Stimulated activated CD8-positive, alpha-beta memory T cell treated with anti-CD3 and anti-CD28 coated beads, Interleukin-15, amount 100 ng/mL, for 4 hours (primary cell): ENCODE data around the gene ZNF407.
A peak's percentile ranks its signal among the peaks of the same experiment; 100 is the strongest.
"Not testable (repeated sequence)": the region's sequence is repeated elsewhere in the genome, so short reads cannot be mapped to it uniquely, and the experiment has no call there.

ENCODE experiments used
- DNase-seq, 2 donors: peaks; one replicate each; pipeline ENCODE4 v3.0.0-alpha.2; 2020; ENCODE audit warnings: low read depth in 2 of 2

ZNF407 gene

GRCh38 chr18:74597662-74598349 lies at the start of gene ZNF407:
Gene ZNF407 (plus strand): TSS chr18:74597870. CDS start chr18:74631020, 33,150 bp downstream.
- peak; percentile 75 to 76 for DNase-seq

GRCh38 chr18:74549591-74550104 lies 48.0 kb upstream of the ZNF407 start:
- DNase-seq = no peak

GRCh38 chr18:74550886-74551285 lies 46.8 kb upstream of the ZNF407 start:
- DNase-seq = no peak

- no peak for DNase-seq
Observed at GRCh38 chr18:74551452-74551851, 46.2 kb upstream of the ZNF407 start.

- DNase-seq = peak; percentile 16 to 50
Observed at GRCh38 chr18:74551936-74552555, 45.6 kb upstream of the ZNF407 start.

- no peak for DNase-seq
Observed at GRCh38 chr18:74556126-74556525, 41.5 kb upstream of the ZNF407 start.

- no peak for DNase-seq
Observed at GRCh38 chr18:74558096-74558495, 39.6 kb upstream of the ZNF407 start.

GRCh38 chr18:74562131-74562730 lies 35.4 kb upstream of the ZNF407 start:
- no peak for DNase-seq

GRCh38 chr18:74562775-74563174 lies 34.9 kb upstream of the ZNF407 start:
- DNase-seq = no peak

GRCh38 chr18:74563999-74564398 lies 33.7 kb upstream of the ZNF407 start:
- DNase-seq = no peak

- not testable (repeated sequence) for DNase-seq
Observed at GRCh38 chr18:74565164-74565563, 32.5 kb upstream of the ZNF407 start.

- not testable (repeated sequence) for DNase-seq
Observed at GRCh38 chr18:74565993-74566392, 31.7 kb upstream of the ZNF407 start.

- no peak for DNase-seq
Observed at GRCh38 chr18:74567822-74568221, 29.8 kb upstream of the ZNF407 start.

GRCh38 chr18:74569401-74569800 lies 28.3 kb upstream of the ZNF407 start:
- DNase-seq = no peak

- DNase-seq = no peak
Observed at GRCh38 chr18:74570266-74570665, 27.4 kb upstream of the ZNF407 start.

GRCh38 chr18:74571895-74572680 lies 25.6 kb upstream of the ZNF407 start:
- DNase-seq = no peak

GRCh38 chr18:74573053-74573452 lies 24.6 kb upstream of the ZNF407 start:
- DNase-seq = no peak

GRCh38 chr18:74574916-74575315 lies 22.8 kb upstream of the ZNF407 start:
- no peak for DNase-seq

- no peak for DNase-seq
Observed at GRCh38 chr18:74577019-74577418, 20.7 kb upstream of the ZNF407 start.

- DNase-seq = no peak
Observed at GRCh38 chr18:74579496-74580065, 18.1 kb upstream of the ZNF407 start.

- no peak for DNase-seq
Observed at GRCh38 chr18:74582642-74583041, 15.0 kb upstream of the ZNF407 start.

- DNase-seq = no peak
Observed at GRCh38 chr18:74587441-74587840, 10.2 kb upstream of the ZNF407 start.
